GM23338 (cell line): Measurements from ENCODE around the gene PTPN20. TPM values are rescaled to one million over a fixed set of nuclear protein-coding genes. Genes with fewer than 3 reads are reported as not detected.

Experiments used
- ATAC-seq: fragments of 200-7000 bp; cut with Tn5 transposase; 3 replicates; pipeline ENCODE4 v1.9.1; 2020
- DNase-seq: peaks from one replicate; pipeline ENCODE4 v3.0.0-alpha.2; 2015; ENCODE audit warnings: low spot score
- H2AFZ ChIP-seq: fragments of 200-600 bp; sonication (generic); 2 replicates; pipeline ENCODE4 v1.8.0; 2016; ENCODE audit warnings: antibody characterized with exemption, mild to moderate bottlenecking, moderate library complexity
- H3F3A ChIP-seq: fragments of 200-600 bp; sonication (generic); replicated peaks from 2 replicates; pipeline ENCODE4 v1.8.0; 2017; ENCODE audit warnings: antibody characterized with exemption, mixed run types, low read depth
- H3K27ac ChIP-seq: fragments of 200-600 bp; sonication (generic); 2 replicates; pipeline ENCODE4 v1.6.1; 2016; ENCODE audit warnings: low read depth
- H3K27me3 ChIP-seq: fragments of 200-600 bp; sonication (generic); 2 replicates; pipeline ENCODE4 v1.8.0; 2016; ENCODE audit warnings: mild to moderate bottlenecking, mixed run types, moderate library complexity; ENCODE audit not compliant: insufficient read depth
- H3K36me3 ChIP-seq: fragments of 200-600 bp; sonication (generic); 2 replicates; pipeline ENCODE4 v1.8.0; 2016; ENCODE audit warnings: mild to moderate bottlenecking; ENCODE audit not compliant: insufficient read depth
- H3K4me1 ChIP-seq: fragments of 200-600 bp; sonication (generic); 2 replicates; pipeline ENCODE4 v1.8.0; 2016; ENCODE audit warnings: mild to moderate bottlenecking, moderate library complexity; ENCODE audit not compliant: insufficient read depth
- H3K4me2 ChIP-seq: fragments of 200-600 bp; sonication (generic); 2 replicates; pipeline ENCODE4 v1.7.1; 2017; ENCODE audit warnings: mixed run types
- H3K4me3 ChIP-seq: fragments of 200-600 bp; sonication (generic); 2 replicates; pipeline ENCODE4 v1.6.1; 2016; ENCODE audit warnings: mixed run types
- H3K79me2 ChIP-seq: fragments of 200-600 bp; sonication (generic); replicated peaks from 2 replicates; pipeline ENCODE4 v1.8.0; 2017; ENCODE audit warnings: mild to moderate bottlenecking; ENCODE audit not compliant: insufficient read depth
- H3K9me2 ChIP-seq: fragments of 200-600 bp; sonication (generic); 2 replicates; pipeline ENCODE4 v1.8.0; 2017; ENCODE audit not compliant: insufficient read depth
- H4K20me1 ChIP-seq: fragments of 200-600 bp; sonication (generic); replicated peaks from 2 replicates; pipeline ENCODE4 v1.8.0; 2017; ENCODE audit warnings: mild to moderate bottlenecking; ENCODE audit not compliant: insufficient read depth
- H3K27ac Mint-ChIP-seq: 2 replicates; pipeline ENCODE4 v1.8.0; 2020; ENCODE audit warnings: inconsistent platforms, mild to moderate bottlenecking, moderate library complexity, mixed read lengths
- H3K27me3 Mint-ChIP-seq: 3 replicates; pipeline ENCODE4 v1.8.0; 2022; ENCODE audit warnings: low read depth, mild to moderate bottlenecking, moderate library complexity, mixed read lengths, inconsistent platforms; ENCODE audit not compliant: insufficient read depth, poor library complexity
- H3K36me3 Mint-ChIP-seq: 3 replicates; pipeline ENCODE4 v1.8.0; 2021; ENCODE audit warnings: low read depth, mild to moderate bottlenecking, inconsistent platforms, moderate library complexity, mixed read lengths
- H3K4me1 Mint-ChIP-seq: 3 replicates; pipeline ENCODE4 v1.8.0; 2020; ENCODE audit warnings: mild to moderate bottlenecking, inconsistent platforms, mixed read lengths
- H3K4me3 Mint-ChIP-seq: 3 replicates; pipeline ENCODE4 v1.8.0; 2021; ENCODE audit warnings: moderate library complexity, mild to moderate bottlenecking, inconsistent platforms, mixed read lengths
- H3K9me3 Mint-ChIP-seq: 3 replicates; pipeline ENCODE4 v1.8.0; 2020; ENCODE audit warnings: moderate library complexity, mild to moderate bottlenecking, inconsistent platforms, mixed read lengths
- CREB1 ChIP-seq: fragments of 250-450 bp; sonication (Bioruptor Pico); IDR thresholded peaks from 2 replicates; pipeline ENCODE4 v1.5.0; 2020; ENCODE audit warnings: low read depth, mild to moderate bottlenecking, moderate library complexity
- EZH2 ChIP-seq: fragments of 200-600 bp; sonication (generic); IDR thresholded peaks from one replicate; pipeline ENCODE4 v1.8.0; 2017; ENCODE audit warnings: antibody characterized with exemption, mild to moderate bottlenecking, low read depth; ENCODE audit not compliant: unreplicated experiment
- EZH2phosphoT487 ChIP-seq: fragments of 200-600 bp; sonication (generic); IDR thresholded peaks from one replicate; pipeline ENCODE4 v1.8.1; 2018; ENCODE audit warnings: antibody characterized with exemption; ENCODE audit not compliant: unreplicated experiment
- JUNB ChIP-seq: IDR thresholded peaks from one replicate; pipeline ENCODE4 v1.6.1; 2016; ENCODE audit warnings: antibody characterized with exemption; ENCODE audit not compliant: unreplicated experiment
- NANOG ChIP-seq: IDR thresholded peaks from 2 replicates; pipeline ENCODE4 v1.6.1; 2016; ENCODE audit warnings: antibody characterized with exemption, borderline replicate concordance
- POLR2AphosphoS5 ChIP-seq: IDR thresholded peaks from 2 replicates; pipeline ENCODE4 v1.6.1; 2016; ENCODE audit warnings: antibody characterized with exemption, low read depth
- STAT1 ChIP-seq: IDR thresholded peaks from one replicate; pipeline ENCODE4 v1.6.1; 2016; ENCODE audit warnings: antibody characterized with exemption; ENCODE audit not compliant: unreplicated experiment
- ZNF114 ChIP-seq: fragments of 250-450 bp; sonication (Bioruptor Pico); IDR thresholded peaks from 2 replicates; pipeline ENCODE4 v1.5.0; 2020; ENCODE audit warnings: mild to moderate bottlenecking, moderate library complexity
- ZNF331 ChIP-seq: fragments of 250-450 bp; sonication (Bioruptor Pico); IDR thresholded peaks from 2 replicates; pipeline ENCODE4 v1.5.0; 2020; ENCODE audit warnings: low read depth, mild to moderate bottlenecking, moderate library complexity
- polyA plus RNA-seq: library from polyadenylated mRNA; unstranded; fragments of >200 nt; fragmentation: Nextera tagmentation; extraction: Ambion mirVana; gene quantifications from 2 replicates; pipeline ENCODE4 v1.2.1, GENCODE V29; 2016
- total RNA-seq: library from RNA; depleted of rRNA; stranded (reverse); fragments of >200 nt; shearing (Covaris generic); gene quantifications from 2 replicates; pipeline ENCODE4 v1.2.3, GENCODE V29; 2014
- TF ChIP-seq, protein P1 (sequence below): IDR thresholded peaks from one replicate; pipeline ENCODE4 v1.6.1; 2018; ENCODE audit warnings: antibody characterized with exemption; ENCODE audit not compliant: unreplicated experiment
- TF ChIP-seq, protein P2 (sequence below): IDR thresholded peaks from 2 replicates; pipeline ENCODE4 v1.6.1; 2016; ENCODE audit warnings: antibody characterized with exemption
- TF ChIP-seq, protein P3 (sequence below), 2 experiments: fragments of 200-600 bp in 1 of 2; sonication (generic) in 1 of 2; conservative IDR thresholded peaks; 2 replicates each; pipeline versions ENCODE4 v1.5.1 to v1.6.1; 2016 to 2017; ENCODE audit warnings: antibody characterized with exemption in 2 of 2, low read depth in 2 of 2, mild to moderate bottlenecking in 2 of 2, moderate library complexity in 1 of 2

PTPN20 gene
- total and polyA plus RNA-seq, 2 experiments from 2014 or later, result 0.13 TPM; not detected in 1

DNA sequence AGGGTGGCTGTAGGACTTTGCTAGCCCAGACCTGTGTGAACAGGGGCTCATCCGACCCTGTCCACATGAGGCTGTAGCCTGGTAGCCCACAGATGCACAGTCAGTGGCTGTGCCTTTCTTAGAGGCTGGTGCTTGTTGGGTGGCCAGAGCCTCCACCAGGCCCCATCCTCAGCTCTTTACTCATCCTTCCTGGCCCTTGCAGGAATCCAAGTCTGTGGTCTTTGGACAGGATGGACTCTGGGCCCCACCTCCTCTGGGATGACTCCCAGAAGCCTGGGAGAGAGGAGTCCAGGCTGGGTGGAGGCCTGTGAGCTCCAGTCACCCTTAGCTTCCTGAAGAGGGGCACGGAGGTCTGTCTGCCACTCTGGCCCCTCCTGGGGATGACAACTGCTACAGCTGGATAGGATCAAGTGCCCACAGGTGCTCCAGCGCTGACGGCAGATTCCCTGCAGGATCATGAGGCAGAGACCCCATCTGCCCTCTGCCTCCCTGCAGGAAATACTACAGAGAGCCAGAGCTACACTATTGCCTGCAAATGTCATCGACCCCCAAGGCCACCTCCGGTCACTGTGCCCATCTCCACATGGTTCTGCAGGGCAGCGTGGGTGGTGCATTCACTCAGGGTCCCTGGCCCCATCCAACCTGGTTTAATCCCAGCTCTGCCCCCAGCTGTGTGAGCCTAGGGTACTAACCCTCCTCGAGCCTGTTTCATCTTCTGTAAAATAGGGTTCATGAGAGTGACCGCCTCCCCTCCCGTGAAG is 114.5 kb downstream of the PTPN20 start:
- Mint-ChIP-seq H3K4me1 (no peaks in the 10 kb centered on the region), H3K9me3 (no peaks in the 10 kb centered on the region; the same call in 1 of the 3 replicates), H3K27me3 (peaks cover 4% of the 10 kb centered on the region), H3K4me3 (no peak overlapping the region), H3K36me3 (no peaks in the 10 kb centered on the region), H3K27ac (peak overlapping the region; percentile 73; the same call in 1 of the 2 replicates)
- H4K20me1 ChIP-seq, result no peaks in the 10 kb centered on the region
- H3K27me3 ChIP-seq, result no peaks in the 10 kb centered on the region
- ATAC-seq (no peak), DNase-seq (no peak)
- H3K4me1 ChIP-seq, result no peaks in the 10 kb centered on the region
- no peak overlapping the region for H3K4me3 ChIP-seq
- no peak overlapping the region for H2AFZ ChIP-seq
- H3F3A ChIP-seq, result no peaks in the 10 kb centered on the region
- no peaks in the 10 kb centered on the region for H3K79me2 ChIP-seq
- H3K27ac ChIP-seq, result no peak overlapping the region
- no peak for TF ChIP-seq JUNB
- no peak for TF ChIP-seq ZNF114 (CRISPR knock-in tag)
- no peak for TF ChIP-seq EZH2
- TF ChIP-seq, protein P1, sequence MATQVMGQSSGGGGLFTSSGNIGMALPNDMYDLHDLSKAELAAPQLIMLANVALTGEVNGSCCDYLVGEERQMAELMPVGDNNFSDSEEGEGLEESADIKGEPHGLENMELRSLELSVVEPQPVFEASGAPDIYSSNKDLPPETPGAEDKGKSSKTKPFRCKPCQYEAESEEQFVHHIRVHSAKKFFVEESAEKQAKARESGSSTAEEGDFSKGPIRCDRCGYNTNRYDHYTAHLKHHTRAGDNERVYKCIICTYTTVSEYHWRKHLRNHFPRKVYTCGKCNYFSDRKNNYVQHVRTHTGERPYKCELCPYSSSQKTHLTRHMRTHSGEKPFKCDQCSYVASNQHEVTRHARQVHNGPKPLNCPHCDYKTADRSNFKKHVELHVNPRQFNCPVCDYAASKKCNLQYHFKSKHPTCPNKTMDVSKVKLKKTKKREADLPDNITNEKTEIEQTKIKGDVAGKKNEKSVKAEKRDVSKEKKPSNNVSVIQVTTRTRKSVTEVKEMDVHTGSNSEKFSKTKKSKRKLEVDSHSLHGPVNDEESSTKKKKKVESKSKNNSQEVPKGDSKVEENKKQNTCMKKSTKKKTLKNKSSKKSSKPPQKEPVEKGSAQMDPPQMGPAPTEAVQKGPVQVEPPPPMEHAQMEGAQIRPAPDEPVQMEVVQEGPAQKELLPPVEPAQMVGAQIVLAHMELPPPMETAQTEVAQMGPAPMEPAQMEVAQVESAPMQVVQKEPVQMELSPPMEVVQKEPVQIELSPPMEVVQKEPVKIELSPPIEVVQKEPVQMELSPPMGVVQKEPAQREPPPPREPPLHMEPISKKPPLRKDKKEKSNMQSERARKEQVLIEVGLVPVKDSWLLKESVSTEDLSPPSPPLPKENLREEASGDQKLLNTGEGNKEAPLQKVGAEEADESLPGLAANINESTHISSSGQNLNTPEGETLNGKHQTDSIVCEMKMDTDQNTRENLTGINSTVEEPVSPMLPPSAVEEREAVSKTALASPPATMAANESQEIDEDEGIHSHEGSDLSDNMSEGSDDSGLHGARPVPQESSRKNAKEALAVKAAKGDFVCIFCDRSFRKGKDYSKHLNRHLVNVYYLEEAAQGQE, result no peak
- no peak for TF ChIP-seq EZH2phosphoT487
- TF ChIP-seq, protein P2, sequence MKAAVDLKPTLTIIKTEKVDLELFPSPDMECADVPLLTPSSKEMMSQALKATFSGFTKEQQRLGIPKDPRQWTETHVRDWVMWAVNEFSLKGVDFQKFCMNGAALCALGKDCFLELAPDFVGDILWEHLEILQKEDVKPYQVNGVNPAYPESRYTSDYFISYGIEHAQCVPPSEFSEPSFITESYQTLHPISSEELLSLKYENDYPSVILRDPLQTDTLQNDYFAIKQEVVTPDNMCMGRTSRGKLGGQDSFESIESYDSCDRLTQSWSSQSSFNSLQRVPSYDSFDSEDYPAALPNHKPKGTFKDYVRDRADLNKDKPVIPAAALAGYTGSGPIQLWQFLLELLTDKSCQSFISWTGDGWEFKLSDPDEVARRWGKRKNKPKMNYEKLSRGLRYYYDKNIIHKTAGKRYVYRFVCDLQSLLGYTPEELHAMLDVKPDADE, result no peak
- TF ChIP-seq NANOG, result no peak
- TF ChIP-seq, protein P3, sequence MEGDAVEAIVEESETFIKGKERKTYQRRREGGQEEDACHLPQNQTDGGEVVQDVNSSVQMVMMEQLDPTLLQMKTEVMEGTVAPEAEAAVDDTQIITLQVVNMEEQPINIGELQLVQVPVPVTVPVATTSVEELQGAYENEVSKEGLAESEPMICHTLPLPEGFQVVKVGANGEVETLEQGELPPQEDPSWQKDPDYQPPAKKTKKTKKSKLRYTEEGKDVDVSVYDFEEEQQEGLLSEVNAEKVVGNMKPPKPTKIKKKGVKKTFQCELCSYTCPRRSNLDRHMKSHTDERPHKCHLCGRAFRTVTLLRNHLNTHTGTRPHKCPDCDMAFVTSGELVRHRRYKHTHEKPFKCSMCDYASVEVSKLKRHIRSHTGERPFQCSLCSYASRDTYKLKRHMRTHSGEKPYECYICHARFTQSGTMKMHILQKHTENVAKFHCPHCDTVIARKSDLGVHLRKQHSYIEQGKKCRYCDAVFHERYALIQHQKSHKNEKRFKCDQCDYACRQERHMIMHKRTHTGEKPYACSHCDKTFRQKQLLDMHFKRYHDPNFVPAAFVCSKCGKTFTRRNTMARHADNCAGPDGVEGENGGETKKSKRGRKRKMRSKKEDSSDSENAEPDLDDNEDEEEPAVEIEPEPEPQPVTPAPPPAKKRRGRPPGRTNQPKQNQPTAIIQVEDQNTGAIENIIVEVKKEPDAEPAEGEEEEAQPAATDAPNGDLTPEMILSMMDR (conservative IDR thresholded peaks at IDR 0.05; ENCODE audit: low read depth in 2 of 2), result no peak
- no peak for TF ChIP-seq STAT1
- no peak for TF ChIP-seq POLR2AphosphoS5
- TF ChIP-seq CREB1 (CRISPR knock-in tag), result no peak
- TF ChIP-seq ZNF331 (CRISPR knock-in tag), result no peak
- H3K4me2 ChIP-seq, result no peak overlapping the region
- no peaks in the 10 kb centered on the region for H3K9me2 ChIP-seq
- no peaks in the 10 kb centered on the region for H3K36me3 ChIP-seq
